KMS-11 (cell line): ENCODE results near the gene OR11H6.
"Not testable (repeated sequence)": the region's sequence is repeated elsewhere in the genome, so short reads cannot be mapped to it uniquely, and the experiment has no call there.

Source experiments
- H2AFZ ChIP-seq: fragments of 200-600 bp; sonication (generic); 2 replicates; pipeline ENCODE4 v1.6.1; 2016; ENCODE audit warnings: antibody characterized with exemption, mixed run types, low read depth
- H3K27ac ChIP-seq: fragments of 200-600 bp; sonication (generic); 2 replicates; pipeline ENCODE4 v1.6.1; 2016; ENCODE audit warnings: mild to moderate bottlenecking, mixed run types
- H3K27me3 ChIP-seq: fragments of 200-600 bp; sonication (generic); 2 replicates; pipeline ENCODE4 v1.6.1; 2017; ENCODE audit warnings: mild to moderate bottlenecking, low read depth, mixed run types, moderate library complexity; ENCODE audit not compliant: insufficient read depth
- H3K36me3 ChIP-seq: fragments of 200-600 bp; sonication (generic); 2 replicates; pipeline ENCODE4 v1.6.1; 2017; ENCODE audit warnings: mild to moderate bottlenecking, mixed run types; ENCODE audit not compliant: insufficient read depth
- H3K4me1 ChIP-seq: fragments of 200-600 bp; sonication (generic); 2 replicates; pipeline ENCODE4 v1.6.1; 2016; ENCODE audit warnings: mild to moderate bottlenecking, low read depth, mixed run types; ENCODE audit not compliant: poor library complexity, severe bottlenecking
- H3K4me2 ChIP-seq: fragments of 200-600 bp; sonication (generic); 2 replicates; pipeline ENCODE4 v1.7.0; 2016; ENCODE audit warnings: mild to moderate bottlenecking, mixed run types
- H3K4me3 ChIP-seq: fragments of 200-600 bp; sonication (generic); IDR thresholded peaks from 2 replicates; pipeline ENCODE4 v1.6.1; 2017; ENCODE audit warnings: low read depth, low read length, mixed read lengths; ENCODE audit not compliant: insufficient read depth
- H3K79me2 ChIP-seq: fragments of 200-600 bp; sonication (generic); 2 replicates; pipeline ENCODE4 v1.6.1; 2016; ENCODE audit warnings: low read depth, mixed run types; ENCODE audit not compliant: insufficient read depth
- H3K9ac ChIP-seq: fragments of 200-600 bp; sonication (generic); 2 replicates; pipeline ENCODE4 v1.6.1; 2016; ENCODE audit warnings: mild to moderate bottlenecking, mixed run types
- H4K20me1 ChIP-seq: fragments of 200-600 bp; sonication (generic); 2 replicates; pipeline ENCODE4 v1.6.1; 2016; ENCODE audit warnings: mild to moderate bottlenecking, mixed run types; ENCODE audit not compliant: insufficient read depth
- TF ChIP-seq, protein P1 (sequence below): fragments of 200-600 bp; sonication (generic); conservative IDR thresholded peaks from 2 replicates; pipeline ENCODE4 v1.6.1; 2017; ENCODE audit warnings: low read depth, mild to moderate bottlenecking, antibody characterized with exemption, low read length, moderate library complexity, mixed read lengths

OR11H6 gene

DNA sequence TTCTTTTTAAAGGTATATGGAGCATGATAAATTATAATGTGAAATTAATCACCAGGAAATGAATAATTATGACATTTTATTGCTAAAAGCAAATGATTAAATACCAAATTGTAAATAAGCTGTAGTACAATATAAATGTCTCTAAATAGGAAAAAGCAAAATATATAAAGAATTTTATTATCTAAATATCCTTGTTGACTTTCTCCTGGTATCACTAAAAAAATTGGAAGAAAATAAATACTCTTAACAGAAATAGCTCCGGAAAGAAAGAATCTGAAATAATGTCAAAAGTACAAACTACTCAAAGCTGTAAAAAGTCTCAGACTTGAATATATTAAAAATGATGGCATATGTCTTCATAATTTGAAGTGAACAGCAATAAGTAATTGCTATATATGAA, 5.2 kb downstream of the OR11H6 start, which contains the start of gene OR11H7:
TSS of gene OR11H7 (plus strand) at position 301 of the 400 bp plus-strand sequence.
- no peak within 1 kb of the TSS for H3K4me2 ChIP-seq
- no peak within 1 kb of the TSS for H3K9ac ChIP-seq
- H3K79me2 ChIP-seq: no peaks in the 10 kb centered on the region
- H4K20me1 ChIP-seq: no peaks in the 10 kb centered on the region
- no peak within 1 kb of the TSS for H3K27ac ChIP-seq
- H3K36me3 ChIP-seq: no peaks in the 10 kb centered on the region
- H2AFZ ChIP-seq: no peak within 1 kb of the TSS
- H3K4me3 ChIP-seq: no peak within 1 kb of the TSS
- H3K4me1 ChIP-seq: no peaks in the 10 kb centered on the region
- TF ChIP-seq, protein P1, sequence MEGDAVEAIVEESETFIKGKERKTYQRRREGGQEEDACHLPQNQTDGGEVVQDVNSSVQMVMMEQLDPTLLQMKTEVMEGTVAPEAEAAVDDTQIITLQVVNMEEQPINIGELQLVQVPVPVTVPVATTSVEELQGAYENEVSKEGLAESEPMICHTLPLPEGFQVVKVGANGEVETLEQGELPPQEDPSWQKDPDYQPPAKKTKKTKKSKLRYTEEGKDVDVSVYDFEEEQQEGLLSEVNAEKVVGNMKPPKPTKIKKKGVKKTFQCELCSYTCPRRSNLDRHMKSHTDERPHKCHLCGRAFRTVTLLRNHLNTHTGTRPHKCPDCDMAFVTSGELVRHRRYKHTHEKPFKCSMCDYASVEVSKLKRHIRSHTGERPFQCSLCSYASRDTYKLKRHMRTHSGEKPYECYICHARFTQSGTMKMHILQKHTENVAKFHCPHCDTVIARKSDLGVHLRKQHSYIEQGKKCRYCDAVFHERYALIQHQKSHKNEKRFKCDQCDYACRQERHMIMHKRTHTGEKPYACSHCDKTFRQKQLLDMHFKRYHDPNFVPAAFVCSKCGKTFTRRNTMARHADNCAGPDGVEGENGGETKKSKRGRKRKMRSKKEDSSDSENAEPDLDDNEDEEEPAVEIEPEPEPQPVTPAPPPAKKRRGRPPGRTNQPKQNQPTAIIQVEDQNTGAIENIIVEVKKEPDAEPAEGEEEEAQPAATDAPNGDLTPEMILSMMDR: no peak
- no peaks in the 10 kb centered on the region for H3K27me3 ChIP-seq

DNA sequence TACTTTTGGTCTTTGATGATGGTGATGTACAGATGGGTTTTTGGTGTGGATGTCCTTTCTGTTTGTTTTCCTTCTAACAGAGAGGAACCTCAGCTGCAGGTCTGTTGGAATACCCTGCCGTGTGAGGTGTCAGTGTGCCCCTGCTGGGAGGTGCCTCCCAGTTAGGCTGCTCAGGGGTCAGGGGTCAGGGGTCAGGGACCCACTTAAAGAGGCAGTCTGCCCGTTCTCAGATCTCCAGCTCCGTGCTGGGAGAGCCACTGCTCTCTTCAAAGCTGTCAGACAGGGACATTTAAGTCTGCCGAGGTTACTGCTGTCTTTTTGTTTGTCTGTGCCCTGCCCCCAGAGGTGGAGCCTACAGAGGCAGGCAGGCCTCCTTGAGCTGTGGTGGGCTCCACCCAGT, 11.9 kb downstream of the OR11H6 start:
- not testable (repeated sequence) for H3K9ac ChIP-seq, H4K20me1 ChIP-seq, H3K36me3 ChIP-seq, H3K27me3 ChIP-seq, H3K4me3 ChIP-seq, H3K4me2 ChIP-seq, H3K79me2 ChIP-seq, H3K27ac ChIP-seq, H3K4me1 ChIP-seq, H2AFZ ChIP-seq

DNA sequence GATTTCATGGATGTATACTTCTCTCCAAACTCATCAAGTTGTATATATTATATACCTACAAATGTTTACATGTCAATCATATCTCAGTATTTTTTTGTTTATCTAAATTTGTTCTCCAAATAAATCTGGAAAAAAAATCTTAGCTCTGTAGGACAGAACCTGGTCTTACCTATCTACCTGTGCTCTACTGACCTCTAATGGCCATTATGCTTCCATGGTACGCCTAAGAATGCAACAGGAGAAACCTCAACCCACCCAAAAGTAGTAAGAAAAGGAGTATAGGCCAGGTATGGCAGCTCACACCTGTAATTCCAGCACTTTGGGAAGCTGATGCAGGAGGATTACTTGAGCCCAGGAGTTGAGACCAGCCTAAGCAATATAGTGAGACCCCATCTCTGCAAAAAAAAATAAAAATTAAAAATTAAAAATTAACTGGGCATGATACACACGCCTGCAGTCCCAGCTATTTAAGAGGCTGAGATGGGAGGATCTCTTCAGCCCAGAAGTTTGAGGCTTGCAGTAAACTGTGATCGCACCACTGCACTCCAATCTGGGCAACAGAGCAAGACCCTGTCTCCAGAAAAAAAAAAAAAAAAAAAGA, 24.2 kb downstream of the OR11H6 start:
- Histone ChIP-seq H3K27ac (no peak overlapping the region), H3K27me3 (no peaks in the 10 kb centered on the region)
- TF ChIP-seq, protein P1: no peak; the same call in 1 of the 2 replicates

DNA sequence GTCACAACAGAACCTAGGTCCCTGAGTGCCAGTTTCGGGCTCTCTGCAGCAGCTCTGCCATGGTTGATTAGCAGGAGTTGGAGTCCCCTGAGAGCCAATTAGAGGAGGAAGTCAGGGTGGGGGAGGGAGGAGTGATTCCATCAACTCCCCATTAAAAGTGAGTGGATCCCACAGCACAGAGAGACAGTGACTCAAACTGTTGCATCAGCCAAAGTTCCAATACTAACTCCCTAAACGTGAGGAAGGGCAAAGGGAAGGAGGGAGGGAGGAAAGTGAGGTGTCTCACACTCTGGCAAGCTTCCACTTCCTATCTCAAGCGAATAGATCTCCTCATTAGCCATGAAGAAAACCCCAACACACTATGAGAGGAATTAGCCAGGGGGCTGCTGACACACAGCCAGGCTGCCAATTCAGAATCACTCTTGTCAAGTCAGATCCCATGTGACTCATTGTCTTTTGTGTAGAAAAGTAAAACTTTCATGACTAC, 39.2 kb downstream of the OR11H6 start:
- Histone ChIP-seq H3K4me2 (no peak overlapping the region), H4K20me1 (no peaks in the 10 kb centered on the region), H3K9ac (no peak overlapping the region), H3K27me3 (no peaks in the 10 kb centered on the region), H3K36me3 (no peaks in the 10 kb centered on the region), H2AFZ (no peak overlapping the region), H3K27ac (no peak overlapping the region), H3K79me2 (no peaks in the 10 kb centered on the region), H3K4me3 (no peak overlapping the region), H3K4me1 (no peaks in the 10 kb centered on the region)
- TF ChIP-seq, protein P1: no peak

More for the DNA sequence above, 24.2 kb downstream of the OR11H6 start:
- Histone ChIP-seq H2AFZ (no peak overlapping the region), H3K79me2 (no peaks in the 10 kb centered on the region), H3K36me3 (no peaks in the 10 kb centered on the region), H3K4me3 (no peak overlapping the region), H3K9ac (no peak overlapping the region), H3K4me2 (no peak overlapping the region), H3K4me1 (no peaks in the 10 kb centered on the region), H4K20me1 (no peaks in the 10 kb centered on the region)

DNA sequence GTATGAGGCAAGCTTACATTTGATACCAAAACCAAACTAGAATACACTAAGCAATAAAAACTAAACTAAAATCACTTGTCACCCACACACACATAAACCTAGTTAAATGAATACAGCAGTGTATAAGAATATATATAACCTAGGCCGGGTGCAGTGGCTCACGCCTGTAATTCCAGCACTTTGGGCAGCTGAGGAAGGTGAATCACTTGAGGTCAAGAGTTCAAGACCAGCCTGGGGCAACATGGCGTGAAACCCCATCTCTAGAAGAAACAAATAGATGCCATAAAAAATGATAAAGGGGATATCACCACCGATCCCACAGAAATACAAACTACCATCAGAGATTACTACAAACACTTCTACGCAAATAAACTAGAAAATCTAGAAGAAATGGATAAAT, 40.9 kb downstream of the OR11H6 start:
- not testable (repeated sequence) for H3K36me3 ChIP-seq, H3K4me1 ChIP-seq, H3K27ac ChIP-seq, H3K4me3 ChIP-seq, H3K79me2 ChIP-seq, H2AFZ ChIP-seq, H4K20me1 ChIP-seq, H3K4me2 ChIP-seq, H3K27me3 ChIP-seq, H3K9ac ChIP-seq
